GM18502 (cell line): ENCODE results near the gene RBP3.
"Not testable (repeated sequence)": the region's sequence is repeated elsewhere in the genome, so short reads cannot be mapped to it uniquely, and the experiment has no call there.

ENCODE experiments used
- ATAC-seq: cut with Tn5 transposase; IDR thresholded peaks from one replicate; pipeline ENCODE4 v1.9.1; 2021; ENCODE audit warnings: mild to moderate bottlenecking; ENCODE audit not compliant: unreplicated experiment, poor library complexity

The RBP3 gene

GRCh38 chr10:47370015-47370767 is 22.0 kb downstream of the RBP3 start:
- ATAC-seq, result no peak

GRCh38 chr10:47370878-47371277 is 22.7 kb downstream of the RBP3 start:
- no peak for ATAC-seq

GRCh38 chr10:47371629-47372485 is 23.7 kb downstream of the RBP3 start:
- ATAC-seq, result no peak

- no peak for ATAC-seq
Observed at GRCh38 chr10:47372726-47373125, 24.6 kb downstream of the RBP3 start.

- no peak for ATAC-seq
Observed at GRCh38 chr10:47374611-47375536, 26.7 kb downstream of the RBP3 start.

- no peak for ATAC-seq
Observed at GRCh38 chr10:47376522-47377220, 28.5 kb downstream of the RBP3 start.

GRCh38 chr10:47378183-47378510 is 30.0 kb downstream of the RBP3 start:
- no peak for ATAC-seq

- no peak for ATAC-seq
Observed at GRCh38 chr10:47378606-47379444, 30.7 kb downstream of the RBP3 start.

- no peak for ATAC-seq
Observed at GRCh38 chr10:47379445-47379785, 31.3 kb downstream of the RBP3 start.

GRCh38 chr10:47379901-47380300 is 31.7 kb downstream of the RBP3 start:
- no peak for ATAC-seq

- no peak for ATAC-seq
Observed at GRCh38 chr10:47380341-47381102, 32.4 kb downstream of the RBP3 start.

GRCh38 chr10:47381103-47381395 is 32.9 kb downstream of the RBP3 start:
- no peak for ATAC-seq

- ATAC-seq, result no peak
Observed at GRCh38 chr10:47381427-47382379, 33.5 kb downstream of the RBP3 start.

- no peak for ATAC-seq
Observed at GRCh38 chr10:47383261-47384147, 35.3 kb downstream of the RBP3 start.

GRCh38 chr10:47384148-47384921 is 36.2 kb downstream of the RBP3 start, which contains the start of gene ZNF488:
Gene ZNF488, minus strand, starts transcription at chr10:47384293. Its CDS starts 15,464 bp downstream, at chr10:47368829.
- peak; percentile 96 for ATAC-seq

GRCh38 chr10:47386104-47386503 is 37.9 kb downstream of the RBP3 start:
- not testable (repeated sequence) for ATAC-seq
